GM21515 (cell line): Measurements from ENCODE around the gene ECM2.
A peak's percentile ranks its signal among the peaks of the same experiment; 100 is the strongest.

Source experiments
- ATAC-seq: cut with Tn5 transposase; IDR thresholded peaks from one replicate; pipeline ENCODE4 v1.9.1; 2021; ENCODE audit not compliant: unreplicated experiment

ECM2 gene

DNA sequence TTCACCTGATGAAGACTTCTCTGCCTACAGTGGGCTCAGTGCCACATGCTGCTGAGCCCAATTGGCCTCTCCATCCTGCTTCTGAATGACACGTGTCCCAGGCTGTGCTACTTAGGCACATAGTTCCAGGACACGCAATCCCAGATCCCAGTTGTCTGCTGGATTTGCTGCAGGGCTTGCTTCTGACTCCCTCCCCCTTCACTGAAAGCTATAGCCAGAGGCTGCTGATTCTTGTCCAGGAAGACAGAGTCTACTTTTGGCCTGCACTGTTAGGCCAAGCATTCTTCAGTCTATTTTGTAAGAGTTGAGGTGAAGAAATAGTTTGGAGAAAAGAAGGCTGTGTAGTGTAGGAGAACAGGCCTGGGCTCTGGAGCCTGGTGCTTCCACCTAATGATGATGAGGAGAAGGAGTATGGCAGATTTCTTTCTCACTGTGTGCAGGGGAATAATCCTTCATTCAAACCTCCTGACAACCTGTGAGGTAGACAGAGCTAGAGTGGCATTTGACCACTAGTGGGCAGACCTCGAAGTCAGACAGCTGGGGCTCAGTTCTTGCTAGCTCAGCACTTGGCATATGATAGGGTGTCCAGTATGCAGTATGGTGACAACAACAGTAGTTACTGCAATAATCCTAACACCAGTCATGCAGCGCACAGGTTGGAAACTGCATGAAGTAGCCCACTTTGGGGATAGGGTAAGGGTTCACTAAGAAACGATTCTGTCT, 34.0 kb downstream of the ECM2 start:
- no peak for ATAC-seq

DNA sequence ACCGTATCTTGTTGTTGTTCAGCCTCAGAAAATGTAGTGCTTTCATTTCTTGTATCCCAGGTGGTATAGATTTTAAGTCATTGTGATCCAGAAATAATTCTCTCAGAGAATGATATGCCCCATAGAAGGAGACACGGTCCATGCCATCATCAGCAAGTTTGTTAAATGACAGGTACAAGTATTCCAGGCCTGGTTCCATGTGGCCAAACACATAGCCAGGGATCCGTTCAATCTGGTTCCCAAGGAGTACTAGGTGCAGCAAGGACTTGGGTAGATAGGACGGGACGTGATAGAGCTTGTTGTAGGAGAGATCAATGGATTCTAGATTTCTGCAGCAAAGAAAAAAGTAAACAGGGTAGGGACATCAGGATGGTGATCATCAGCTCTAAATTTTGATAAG, 35.1 kb downstream of the ECM2 start:
- ATAC-seq, result no peak

GRCh38 chr9:92499701-92500100, 36.1 kb downstream of the ECM2 start:
- no peak for ATAC-seq

DNA sequence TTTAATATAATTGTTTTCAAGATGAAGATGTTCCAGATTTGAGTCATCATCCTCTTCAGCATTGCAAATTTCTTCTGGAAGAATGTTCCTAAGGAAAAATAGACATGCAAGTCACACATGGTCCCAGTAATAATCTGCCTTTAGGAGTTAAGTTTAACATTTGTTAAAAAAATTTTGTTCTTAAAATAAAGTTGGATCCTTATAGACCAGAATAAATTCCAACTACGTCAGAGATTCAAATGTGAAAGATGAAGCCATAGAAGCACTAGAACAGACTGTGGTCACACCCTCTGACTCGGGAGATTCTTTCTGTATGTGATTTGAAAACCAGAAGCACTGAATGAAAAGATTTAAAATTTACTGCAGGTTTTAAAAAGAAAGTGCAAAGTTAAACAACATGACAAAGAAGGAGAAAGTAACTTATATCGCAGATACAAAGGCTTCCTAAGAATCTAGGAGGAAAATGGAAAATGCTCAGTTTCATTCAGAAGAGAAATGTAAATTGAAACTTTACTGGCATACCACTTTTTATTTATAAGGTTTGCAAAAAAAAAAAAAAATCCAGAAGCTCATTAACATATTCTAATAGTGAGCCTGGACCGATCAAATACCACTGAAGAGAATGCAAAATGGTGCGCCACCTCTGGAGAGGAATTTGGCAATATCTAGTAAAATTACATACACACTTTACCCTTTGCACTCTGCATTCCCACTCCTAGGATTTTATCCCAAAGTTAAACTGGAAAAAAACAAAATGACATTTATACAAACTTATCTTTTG, 39.2 kb downstream of the ECM2 start:
- ATAC-seq, result no peak

DNA sequence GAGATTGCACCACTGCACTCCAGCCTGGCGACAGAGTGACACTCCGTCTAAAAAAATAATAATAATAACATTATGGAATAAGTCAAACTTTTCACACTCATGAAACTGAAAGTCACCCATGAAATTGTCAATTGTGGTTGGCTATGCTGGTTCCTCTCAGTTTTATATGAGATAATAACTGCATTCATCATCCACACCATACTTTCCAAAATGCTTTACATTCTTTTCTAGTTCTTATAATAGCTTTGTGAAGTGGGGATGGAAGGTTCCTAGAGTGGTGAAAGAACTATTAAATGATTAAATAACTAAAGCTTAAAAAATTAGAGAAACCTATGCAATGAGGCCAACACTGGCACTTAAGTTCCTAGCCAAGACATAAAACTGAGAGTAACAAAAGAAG, 40.9 kb downstream of the ECM2 start:
- no peak for ATAC-seq

GRCh38 chr9:92493749-92494387, 41.9 kb downstream of the ECM2 start:
- no peak for ATAC-seq

GRCh38 chr9:92492781-92493401, 42.9 kb downstream of the ECM2 start:
- ATAC-seq, result no peak

- no peak for ATAC-seq
Measured at GRCh38 chr9:92488681-92489550, 46.9 kb downstream of the ECM2 start.

DNA sequence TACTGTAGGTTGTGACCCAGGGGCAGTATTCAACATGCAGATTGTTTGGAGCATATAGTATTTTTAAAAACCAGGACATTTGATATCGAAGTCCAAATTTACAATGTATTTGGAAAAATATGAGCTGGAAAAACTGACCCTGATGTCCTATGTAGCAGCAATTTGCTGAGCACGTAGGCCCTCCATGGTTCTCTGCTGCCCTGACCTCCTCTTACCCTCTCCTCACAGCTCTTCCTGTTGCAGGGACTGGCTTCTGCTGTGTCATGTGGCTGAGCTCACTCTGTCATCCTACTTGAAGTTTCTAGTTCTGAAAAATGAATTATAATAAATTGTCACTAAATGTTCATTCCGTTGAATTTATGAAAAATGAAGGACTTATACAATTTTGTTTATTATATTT, 49.4 kb downstream of the ECM2 start:
- no peak for ATAC-seq

GRCh38 chr9:92484563-92484962, 51.2 kb downstream of the ECM2 start:
- ATAC-seq, result no peak

DNA sequence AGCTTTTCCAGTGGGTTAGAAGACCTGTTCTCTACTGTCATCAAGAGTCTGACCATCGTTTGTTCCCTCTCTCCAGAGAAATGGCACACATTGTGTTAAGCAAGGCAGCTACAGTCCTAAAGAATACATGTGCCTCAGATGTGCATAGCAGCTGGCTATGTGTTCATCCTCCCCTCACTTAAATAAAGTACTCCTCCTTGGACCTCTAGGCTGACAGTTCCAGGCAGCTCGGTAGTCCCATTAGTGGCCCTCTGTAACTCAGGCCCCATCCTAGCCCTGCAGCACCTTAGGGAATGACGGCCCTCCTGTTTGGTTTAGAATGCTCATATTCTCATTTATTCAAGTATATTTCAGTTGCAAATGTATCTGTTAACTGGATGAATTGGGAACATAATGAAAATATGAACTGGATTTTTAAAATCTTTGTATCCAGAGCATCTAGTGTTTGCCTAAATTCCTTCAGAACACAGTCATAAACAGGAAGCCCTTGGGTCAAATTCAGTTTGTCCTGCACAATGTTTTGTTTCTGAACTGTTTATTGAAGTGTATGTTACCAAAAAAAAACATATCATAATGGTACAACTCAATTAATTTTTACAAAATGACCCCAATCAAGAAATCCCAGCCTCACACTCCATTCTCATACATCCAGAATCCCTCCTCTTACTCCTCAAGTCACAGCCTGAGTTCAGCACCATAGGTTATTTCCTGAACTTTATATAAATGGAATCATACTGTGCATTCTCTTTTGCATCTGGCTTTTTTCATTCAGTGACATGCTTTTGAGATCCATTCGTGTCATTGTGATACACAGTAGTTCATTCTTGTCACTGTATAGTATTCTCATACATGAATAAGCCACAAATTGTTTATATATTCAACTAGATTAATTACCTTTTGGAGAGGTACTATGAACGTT, 51.9 kb downstream of the ECM2 start:
- no peak for ATAC-seq

DNA sequence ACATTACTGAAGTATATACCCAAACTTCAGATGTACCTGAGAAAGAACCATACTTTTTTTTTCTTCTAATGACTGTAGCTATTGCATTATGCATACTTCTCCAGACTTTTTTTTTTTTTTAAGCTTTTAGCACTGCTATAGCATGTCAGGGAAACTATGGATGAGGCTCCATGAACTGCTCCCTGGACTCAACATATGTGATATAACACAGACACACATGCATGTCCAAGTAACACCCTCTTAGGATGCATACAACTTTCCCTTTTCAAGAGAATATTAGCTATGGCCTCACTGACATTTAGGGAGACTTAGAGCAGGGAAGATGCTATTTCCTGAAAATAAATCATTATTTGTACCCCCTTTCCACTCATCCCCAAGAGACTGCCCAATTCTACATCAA, 53.0 kb downstream of the ECM2 start:
- no peak for ATAC-seq

- no peak for ATAC-seq
Measured at GRCh38 chr9:92482329-92482728, 53.5 kb downstream of the ECM2 start, which contains the start of gene ASPN. Gene ASPN (minus strand): TSS chr9:92482506.

- ATAC-seq, result peak; percentile 58
Measured at GRCh38 chr9:92480986-92481633, 54.7 kb downstream of the ECM2 start.

- no peak for ATAC-seq
Measured at GRCh38 chr9:92480291-92480771, 55.5 kb downstream of the ECM2 start.

DNA sequence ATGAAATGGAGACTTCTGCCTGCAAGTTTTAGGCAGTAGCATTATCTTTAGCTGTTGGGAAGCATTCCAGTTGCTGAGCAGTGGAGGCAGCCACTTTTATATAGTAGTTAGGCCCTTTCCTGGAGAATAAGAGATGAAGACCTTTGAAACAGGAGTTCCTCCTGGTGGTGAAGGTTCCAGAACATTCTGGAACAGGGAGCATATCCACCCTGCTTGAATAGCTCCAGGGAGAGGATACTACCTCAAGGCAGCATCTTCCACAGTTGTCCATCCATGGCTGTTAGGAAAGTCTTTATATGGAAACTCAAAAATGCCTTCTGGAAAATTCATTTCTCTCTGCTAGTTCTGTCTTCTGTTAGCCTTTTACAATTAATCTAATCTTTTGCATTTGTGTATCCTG, 56.4 kb downstream of the ECM2 start:
- no peak for ATAC-seq

GRCh38 chr9:92478783-92479182, 57.0 kb downstream of the ECM2 start:
- no peak for ATAC-seq

DNA sequence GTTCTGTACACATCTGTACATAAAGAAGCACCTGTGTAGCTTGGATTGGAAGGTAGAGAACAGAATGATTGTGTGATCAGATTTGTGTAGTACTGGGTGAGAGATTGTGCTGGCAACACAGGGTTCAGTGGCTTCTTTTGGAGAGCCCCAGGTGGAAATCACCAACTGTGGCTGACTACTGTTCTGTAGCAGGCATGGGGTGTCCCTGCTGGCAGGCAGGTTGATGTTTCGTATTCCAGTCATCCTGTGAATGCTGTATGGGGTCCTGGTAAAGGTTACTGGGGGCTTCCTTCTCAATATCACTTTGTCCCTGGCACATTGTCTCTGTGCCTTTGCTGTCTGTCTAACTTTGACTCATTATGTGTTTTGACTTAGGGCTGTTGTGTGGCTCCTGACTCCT, 58.8 kb downstream of the ECM2 start:
- no peak for ATAC-seq

- ATAC-seq, result no peak
Measured at GRCh38 chr9:92474587-92474986, 61.2 kb downstream of the ECM2 start.
